Panc1 (cell line): ENCODE measurements around the gene KMT2B. TPM values are rescaled to one million over a fixed set of nuclear protein-coding genes. Genes with fewer than 3 reads are reported as not detected.
A peak's percentile ranks its signal among the peaks of the same experiment; 100 is the strongest.

ENCODE experiments used
- ATAC-seq: fragments of 200-7000 bp; cut with Tn5 transposase; 2 replicates; pipeline ENCODE4 v1.9.1; 2020; ENCODE audit warnings: mild to moderate bottlenecking, moderate library complexity
- BruUV-seq: library from RNA; stranded (reverse); fragments of 400-500 nt; replicated peaks from 2 replicates; lab custom pipeline; 2021; lab: Mats Ljungman, UMichigan
- CTCF ChIA-PET: fragments of 300-600 bp; sonication (Branson Sonifier 250); formaldehyde crosslinking; loops from one replicate; lab custom pipeline; 2022; ENCODE audit warnings: antibody characterized with exemption; lab: Charles Lee
- POLR2A ChIA-PET: fragments of 300-600 bp; sonication (Branson Sonifier 250); formaldehyde crosslinking; loops from one replicate; lab custom pipeline; 2022; ENCODE audit warnings: antibody characterized with exemption; lab: Charles Lee
- DNase-seq: peaks from one replicate; pipeline ENCODE4 v3.0.0-alpha.2; 2010; ENCODE audit warnings: low read depth, low spot score
- H3K27ac ChIP-seq: 2 replicates; pipeline ENCODE4 v1.5.1; 2011; ENCODE audit warnings: mild to moderate bottlenecking, low read length, inconsistent platforms
- H3K27me3 ChIP-seq: fragments of 200-500 bp; sonication (Bioruptor generic); 2 replicates; pipeline ENCODE4 v1.6.0; 2014; ENCODE audit warnings: low read length, inconsistent platforms; ENCODE audit not compliant: control insufficient read depth, insufficient read depth
- H3K36me3 ChIP-seq: fragments of 200-500 bp; sonication (Bioruptor generic); 2 replicates; pipeline ENCODE4 v1.5.1; 2014; ENCODE audit warnings: inconsistent platforms, mild to moderate bottlenecking, low read length, moderate library complexity; ENCODE audit not compliant: control insufficient read depth, insufficient read depth
- H3K4me1 ChIP-seq: 2 replicates; pipeline ENCODE4 v1.5.1; 2011; ENCODE audit warnings: inconsistent platforms, mild to moderate bottlenecking, low read length, moderate library complexity; ENCODE audit not compliant: control insufficient read depth, insufficient read depth
- H3K4me3 ChIP-seq, 2 experiments: 2 replicates each; pipeline ENCODE4 v1.5.1; 2011 to 2012; ENCODE audit warnings: low read depth in 2 of 2, low read length in 2 of 2, mild to moderate bottlenecking in 2 of 2, inconsistent platforms in 1 of 2, moderate library complexity in 1 of 2
- H3K9me3 ChIP-seq: fragments of 200-500 bp; sonication (Bioruptor generic); 2 replicates; pipeline ENCODE4 v1.5.1; 2014; ENCODE audit warnings: low read depth, mild to moderate bottlenecking, inconsistent platforms, low read length, moderate library complexity; ENCODE audit not compliant: control insufficient read depth, insufficient read depth
- CTCF ChIP-seq: fragments of 450-650 bp; IDR thresholded peaks from 2 replicates; pipeline ENCODE4 v1.5.1; 2017; ENCODE audit warnings: mild to moderate bottlenecking
- POLR2AphosphoS5 ChIP-seq: IDR thresholded peaks from 2 replicates; pipeline ENCODE4 v1.6.1; 2012; ENCODE audit warnings: mild to moderate bottlenecking, low read depth, low read length, moderate library complexity
- SIN3A ChIP-seq: IDR thresholded peaks from 2 replicates; pipeline ENCODE4 v1.6.1; 2012; ENCODE audit warnings: low read depth, mild to moderate bottlenecking, low read length, moderate library complexity, borderline replicate concordance; ENCODE audit not compliant: insufficient read depth
- TCF7L2 ChIP-seq: IDR thresholded peaks from 2 replicates; pipeline ENCODE4 v1.6.1; 2011; ENCODE audit warnings: mild to moderate bottlenecking, low read depth, low read length, inconsistent platforms
- in situ Hi-C: cut with HindIII; loops from 2 replicates; pipeline ENCODE4 v1.10.0; 2016; ENCODE audit warnings: low sequenced_read_pairs, low pct_unique_long_range_greater_than_20kb
- intact Hi-C: fragments of 100-400 bp; cut with micrococcal nuclease; formaldehyde crosslinking; loops from one replicate; pipeline ENCODE4 v1.10.0; 2022; ENCODE audit not compliant: unreplicated experiment
- total RNA-seq: library from RNA; stranded (reverse); gene quantifications from one replicate; pipeline ENCODE4 v1.2.1, GENCODE V29; 2021; ENCODE audit not compliant: unreplicated experiment
- TF ChIP-seq, protein P1 (sequence below), 2 experiments: IDR thresholded peaks; 2 replicates each; pipeline ENCODE4 v1.6.1; 2011 to 2012; ENCODE audit warnings: low read depth in 2 of 2, control low read depth in 1 of 2, low read length in 1 of 2, mild to moderate bottlenecking in 1 of 2, moderate library complexity in 1 of 2; ENCODE audit not compliant: insufficient read depth in 1 of 2

KMT2B gene
- total RNA-seq, 1 experiment from 2014 or later, result 68.8 TPM

DNA sequence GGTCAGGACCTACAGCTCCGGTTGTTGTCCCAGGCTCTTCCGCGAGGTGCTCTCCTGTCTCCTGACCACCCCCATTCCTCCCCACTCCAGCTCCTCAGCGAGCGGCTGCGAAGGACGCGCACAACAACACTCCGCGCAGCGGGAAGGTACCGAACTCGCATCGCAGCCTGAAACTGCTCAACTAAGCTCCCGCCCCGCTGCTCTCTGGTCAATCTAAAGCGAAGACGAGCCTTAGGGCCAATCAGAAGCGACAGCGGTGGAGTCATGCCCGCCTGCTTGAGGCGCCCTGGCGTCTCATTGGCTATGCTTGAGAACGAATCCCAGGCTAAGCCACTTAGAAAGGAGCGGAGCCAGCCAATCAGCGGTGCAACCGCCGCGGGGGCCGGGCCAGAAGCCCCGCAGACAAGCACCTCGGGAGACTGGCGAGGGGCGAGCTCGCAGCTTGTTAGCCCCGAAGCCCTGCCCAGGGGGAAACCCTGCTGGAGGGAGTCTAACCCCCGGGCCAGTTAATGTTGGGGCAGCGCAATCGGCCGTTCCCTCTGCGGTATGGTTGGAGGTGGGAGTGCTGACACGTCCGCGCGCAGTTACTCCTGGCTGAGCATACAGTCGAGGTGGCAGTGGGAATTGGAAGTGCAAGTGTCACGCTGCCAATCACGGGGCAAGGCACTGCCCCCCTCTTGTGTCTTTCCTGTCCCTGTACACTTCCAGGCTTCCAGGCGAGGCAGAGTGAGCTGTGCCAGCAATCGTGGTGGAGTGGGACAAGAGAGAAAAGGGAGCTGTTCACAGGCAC is 15.4 kb upstream of the KMT2B start:
- DNase-seq (peak; percentile 94), ATAC-seq (peak; percentile 99)
- Histone ChIP-seq H3K4me1 (0 out of 2 replicates have a peak, but pooled peaks cover 5% of the 10 kb centered on the region), H3K9me3 (no peaks in the 10 kb centered on the region), H3K27me3 (no peaks in the 10 kb centered on the region), H3K27ac (peak overlapping the region; percentile 78), H3K36me3 (no peaks in the 10 kb centered on the region), H3K4me3 (peak overlapping the region; percentile 68 to 80)
- intact Hi-C loops (no loop called here), in situ Hi-C loops (no loop called here)
- ChIA-PET POLR2A (interaction anchor here (0.5 to 0.9 kb wide), 7 partner anchors 11 to 191 kb away, joined by 3 to 7 read pairs (median 5); partner anchors contain the start of gene U2AF1L4), CTCF (interaction anchor here (0.7 to 1.4 kb wide), 4 partner anchors 8 to 124 kb away, joined by 3 to 9 read pairs (median 3); no protein-coding TSS in a partner anchor)
- TF ChIP-seq TCF7L2 (no peak), CTCF (no peak), SIN3A (no peak), POLR2AphosphoS5 (peak; percentile 53; the same call in 1 of the 2 replicates)
- TF ChIP-seq, protein P1, sequence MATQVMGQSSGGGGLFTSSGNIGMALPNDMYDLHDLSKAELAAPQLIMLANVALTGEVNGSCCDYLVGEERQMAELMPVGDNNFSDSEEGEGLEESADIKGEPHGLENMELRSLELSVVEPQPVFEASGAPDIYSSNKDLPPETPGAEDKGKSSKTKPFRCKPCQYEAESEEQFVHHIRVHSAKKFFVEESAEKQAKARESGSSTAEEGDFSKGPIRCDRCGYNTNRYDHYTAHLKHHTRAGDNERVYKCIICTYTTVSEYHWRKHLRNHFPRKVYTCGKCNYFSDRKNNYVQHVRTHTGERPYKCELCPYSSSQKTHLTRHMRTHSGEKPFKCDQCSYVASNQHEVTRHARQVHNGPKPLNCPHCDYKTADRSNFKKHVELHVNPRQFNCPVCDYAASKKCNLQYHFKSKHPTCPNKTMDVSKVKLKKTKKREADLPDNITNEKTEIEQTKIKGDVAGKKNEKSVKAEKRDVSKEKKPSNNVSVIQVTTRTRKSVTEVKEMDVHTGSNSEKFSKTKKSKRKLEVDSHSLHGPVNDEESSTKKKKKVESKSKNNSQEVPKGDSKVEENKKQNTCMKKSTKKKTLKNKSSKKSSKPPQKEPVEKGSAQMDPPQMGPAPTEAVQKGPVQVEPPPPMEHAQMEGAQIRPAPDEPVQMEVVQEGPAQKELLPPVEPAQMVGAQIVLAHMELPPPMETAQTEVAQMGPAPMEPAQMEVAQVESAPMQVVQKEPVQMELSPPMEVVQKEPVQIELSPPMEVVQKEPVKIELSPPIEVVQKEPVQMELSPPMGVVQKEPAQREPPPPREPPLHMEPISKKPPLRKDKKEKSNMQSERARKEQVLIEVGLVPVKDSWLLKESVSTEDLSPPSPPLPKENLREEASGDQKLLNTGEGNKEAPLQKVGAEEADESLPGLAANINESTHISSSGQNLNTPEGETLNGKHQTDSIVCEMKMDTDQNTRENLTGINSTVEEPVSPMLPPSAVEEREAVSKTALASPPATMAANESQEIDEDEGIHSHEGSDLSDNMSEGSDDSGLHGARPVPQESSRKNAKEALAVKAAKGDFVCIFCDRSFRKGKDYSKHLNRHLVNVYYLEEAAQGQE (IDR thresholded peaks at IDR 0.05; ENCODE audit: insufficient read depth in 1 of 2, low read depth in 2 of 2, low read length in 1 of 2), result peak in 1 of 2 experiments; percentile 45; a peak in 1 of 4 replicates
- no TSS peak for BruUV-seq

DNA sequence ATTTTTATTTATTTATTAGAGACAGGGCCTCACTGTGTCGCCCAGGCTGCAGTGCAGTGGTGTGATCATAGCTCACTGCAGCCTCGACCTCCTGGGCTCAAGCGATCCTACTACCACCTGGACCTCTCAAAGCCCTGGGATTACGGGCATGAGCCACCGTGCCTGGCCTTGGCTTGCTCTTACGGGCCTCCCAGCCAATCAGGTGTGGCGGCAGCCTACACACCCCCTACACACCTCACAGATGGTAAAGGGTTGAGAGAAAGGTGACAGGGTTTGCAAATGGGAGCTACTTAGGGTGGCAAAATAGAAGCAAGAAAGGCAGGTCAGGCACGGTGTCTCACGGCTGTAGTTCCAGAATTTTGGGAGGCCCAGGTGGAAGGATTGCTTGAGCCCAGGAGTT is 14.5 kb upstream of the KMT2B start:
- H3K4me3 ChIP-seq, result peak overlapping the region; percentile 68 to 80
- no TSS peak for BruUV-seq
- H3K4me1 ChIP-seq, result 0 out of 2 replicates have a peak, but pooled peaks cover 5% of the 10 kb centered on the region
- DNase-seq, result no peak
- no peaks in the 10 kb centered on the region for H3K36me3 ChIP-seq
- in situ Hi-C loops (no loop called here), intact Hi-C loops (no loop called here)
- TF ChIP-seq, protein P1 (IDR thresholded peaks at IDR 0.05; ENCODE audit: insufficient read depth in 1 of 2, low read depth in 2 of 2, low read length in 1 of 2), result no peak
- TF ChIP-seq POLR2AphosphoS5 (no peak), TCF7L2 (no peak), CTCF (no peak), SIN3A (no peak)
- H3K27ac ChIP-seq, result no peak overlapping the region
- CTCF ChIA-PET, result interaction anchor here (1.4 kb wide), 1 partner anchor 9 kb away, joined by 9 read pairs; no protein-coding TSS in a partner anchor
- POLR2A ChIA-PET, result interaction anchor here (0.7 to 1.1 kb wide), 3 partner anchors 30 to 65 kb away, joined by 3 read pairs; partner anchors contain the start of gene PSENEN
- H3K9me3 ChIP-seq, result no peaks in the 10 kb centered on the region
- H3K27me3 ChIP-seq, result no peaks in the 10 kb centered on the region
- no peak for ATAC-seq
